ENCODE results near the gene GAN.

Gene GAN

GRCh38 chr16:81390840-81391239 lies 76.1 kb downstream of the GAN start:
- no peaks in the 10 kb centered on the region for H3K4me1 ChIP-seq (ENCODE audit: control insufficient read depth, insufficient read depth, low read length)
- H3K4me3 ChIP-seq (ENCODE audit: low read depth, low read length): no peak overlapping the region
- TF ChIP-seq ZNF626 (tag by site-specific recombination; IDR thresholded peaks at IDR 0.05) (no peak), ZNF148 (tag by site-specific recombination; IDR thresholded peaks at IDR 0.05; ENCODE audit: borderline replicate concordance) (no peak), ZNF248 (tag by site-specific recombination; IDR thresholded peaks at IDR 0.05) (no peak)
- ChIA-PET POLR2A (no interaction called here), CTCF (no interaction called here)
- H3K36me3 ChIP-seq (ENCODE audit: control insufficient read depth in 2 of 2, insufficient read depth in 1 of 2, low read length in 2 of 2): peaks cover 1 to 18% of the 10 kb centered on the region in 2 experiments; a peak in 2 of 3 replicates
- no peaks in the 10 kb centered on the region for H3K9me3 ChIP-seq (ENCODE audit: control insufficient read depth, insufficient read depth, low read depth, low read length)
- H3K27ac ChIP-seq (ENCODE audit: extremely low read depth, low read depth, low read length): no peak overlapping the region

GRCh38 chr16:81392011-81392410 lies 77.2 kb downstream of the GAN start:
- ChIA-PET POLR2A (no interaction called here), CTCF (no interaction called here)
- Histone ChIP-seq H3K4me1 (ENCODE audit: control insufficient read depth, insufficient read depth, low read length) (no peaks in the 10 kb centered on the region), H3K9me3 (ENCODE audit: control insufficient read depth, insufficient read depth, low read depth, low read length) (no peaks in the 10 kb centered on the region), H3K36me3 (ENCODE audit: control insufficient read depth in 2 of 2, insufficient read depth in 1 of 2, low read length in 2 of 2) (peaks cover 0 to 18% of the 10 kb centered on the region in 2 experiments; a peak in 2 of 3 replicates), H3K4me3 (ENCODE audit: low read depth, low read length) (no peak overlapping the region), H3K27ac (ENCODE audit: extremely low read depth, low read depth, low read length) (no peak overlapping the region)
- TF ChIP-seq ZNF248 (tag by site-specific recombination; IDR thresholded peaks at IDR 0.05) (no peak), ZFP41 (tag by site-specific recombination; IDR thresholded peaks at IDR 0.05; ENCODE audit: borderline replicate concordance) (no peak), MEIS1 (CRISPR knock-in tag; IDR thresholded peaks at IDR 0.05; ENCODE audit: borderline replicate concordance) (no peak), ZNF335 (tag by site-specific recombination; conservative IDR thresholded peaks at IDR 0.05) (no peak), ZNF423 (tag by site-specific recombination; IDR thresholded peaks at IDR 0.05) (no peak), ZNF16 (tag by site-specific recombination; IDR thresholded peaks at IDR 0.05; ENCODE audit: low read depth) (no peak), ZBTB7A (tag by site-specific recombination; IDR thresholded peaks at IDR 0.05; ENCODE audit: low read depth) (no peak), PATZ1 (tag by site-specific recombination; IDR thresholded peaks at IDR 0.05) (no peak), YY1 (tag by site-specific recombination; IDR thresholded peaks at IDR 0.05) (no peak), SCRT1 (tag by site-specific recombination; IDR thresholded peaks at IDR 0.05; ENCODE audit: borderline replicate concordance) (no peak), YY2 (tag by site-specific recombination; IDR thresholded peaks at IDR 0.05) (no peak)
- TF ChIP-seq, protein P1, sequence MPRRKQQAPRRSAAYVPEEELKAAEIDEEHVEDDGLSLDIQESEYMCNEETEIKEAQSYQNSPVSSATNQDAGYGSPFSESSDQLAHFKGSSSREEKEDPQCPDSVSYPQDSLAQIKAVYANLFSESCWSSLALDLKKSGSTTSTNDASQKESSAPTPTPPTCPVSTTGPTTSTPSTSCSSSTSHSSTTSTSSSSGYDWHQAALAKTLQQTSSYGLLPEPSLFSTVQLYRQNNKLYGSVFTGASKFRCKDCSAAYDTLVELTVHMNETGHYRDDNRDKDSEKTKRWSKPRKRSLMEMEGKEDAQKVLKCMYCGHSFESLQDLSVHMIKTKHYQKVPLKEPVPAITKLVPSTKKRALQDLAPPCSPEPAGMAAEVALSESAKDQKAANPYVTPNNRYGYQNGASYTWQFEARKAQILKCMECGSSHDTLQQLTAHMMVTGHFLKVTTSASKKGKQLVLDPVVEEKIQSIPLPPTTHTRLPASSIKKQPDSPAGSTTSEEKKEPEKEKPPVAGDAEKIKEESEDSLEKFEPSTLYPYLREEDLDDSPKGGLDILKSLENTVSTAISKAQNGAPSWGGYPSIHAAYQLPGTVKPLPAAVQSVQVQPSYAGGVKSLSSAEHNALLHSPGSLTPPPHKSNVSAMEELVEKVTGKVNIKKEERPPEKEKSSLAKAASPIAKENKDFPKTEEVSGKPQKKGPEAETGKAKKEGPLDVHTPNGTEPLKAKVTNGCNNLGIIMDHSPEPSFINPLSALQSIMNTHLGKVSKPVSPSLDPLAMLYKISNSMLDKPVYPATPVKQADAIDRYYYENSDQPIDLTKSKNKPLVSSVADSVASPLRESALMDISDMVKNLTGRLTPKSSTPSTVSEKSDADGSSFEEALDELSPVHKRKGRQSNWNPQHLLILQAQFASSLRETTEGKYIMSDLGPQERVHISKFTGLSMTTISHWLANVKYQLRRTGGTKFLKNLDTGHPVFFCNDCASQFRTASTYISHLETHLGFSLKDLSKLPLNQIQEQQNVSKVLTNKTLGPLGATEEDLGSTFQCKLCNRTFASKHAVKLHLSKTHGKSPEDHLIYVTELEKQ (tag by site-specific recombination; IDR thresholded peaks at IDR 0.05; ENCODE audit: borderline replicate concordance): no peak
- TF ChIP-seq, protein P2, sequence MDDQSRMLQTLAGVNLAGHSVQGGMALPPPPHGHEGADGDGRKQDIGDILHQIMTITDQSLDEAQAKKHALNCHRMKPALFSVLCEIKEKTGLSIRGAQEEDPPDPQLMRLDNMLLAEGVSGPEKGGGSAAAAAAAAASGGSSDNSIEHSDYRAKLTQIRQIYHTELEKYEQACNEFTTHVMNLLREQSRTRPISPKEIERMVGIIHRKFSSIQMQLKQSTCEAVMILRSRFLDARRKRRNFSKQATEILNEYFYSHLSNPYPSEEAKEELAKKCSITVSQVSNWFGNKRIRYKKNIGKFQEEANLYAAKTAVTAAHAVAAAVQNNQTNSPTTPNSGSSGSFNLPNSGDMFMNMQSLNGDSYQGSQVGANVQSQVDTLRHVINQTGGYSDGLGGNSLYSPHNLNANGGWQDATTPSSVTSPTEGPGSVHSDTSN (CRISPR knock-in tag; IDR thresholded peaks at IDR 0.05): no peak
